ENCODE data around the gene TFAP2E.

The TFAP2E gene

DNA sequence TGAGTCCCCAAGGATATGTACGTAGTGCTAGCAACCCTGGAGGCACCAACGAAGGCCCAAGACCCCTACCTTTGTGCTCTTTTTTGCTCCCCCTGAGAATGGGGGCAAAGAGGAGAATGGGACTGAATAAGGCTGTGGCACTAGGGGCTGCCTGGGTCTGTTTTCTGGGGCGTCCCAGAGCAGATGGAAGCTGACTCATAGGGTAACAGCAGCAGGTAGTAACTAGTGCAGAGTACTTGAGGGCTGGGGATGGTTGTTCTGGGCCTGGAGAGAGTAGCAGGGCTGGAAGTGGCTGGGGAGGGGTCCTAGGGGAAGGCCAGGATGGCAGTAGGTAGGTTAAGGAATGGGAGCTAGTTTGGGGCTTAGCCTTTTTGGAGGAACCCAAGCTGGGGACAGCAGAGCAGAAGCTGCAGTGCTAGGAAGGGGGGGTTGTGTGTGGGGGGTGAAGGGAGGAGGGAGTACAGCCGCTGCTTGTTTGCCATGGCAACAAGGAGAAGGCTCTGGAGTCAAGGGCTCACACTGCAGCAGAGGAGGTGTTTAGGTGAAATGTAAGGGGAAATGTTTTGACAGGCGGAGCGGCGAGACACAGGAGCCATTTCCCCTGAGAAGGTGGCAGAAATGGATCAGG lies 13.7 kb upstream of the TFAP2E start:
- TF ChIP-seq EP300 (IDR thresholded peaks at IDR 0.05; ENCODE audit: borderline replicate concordance), result no peak
- TF ChIP-seq CREB1 (IDR thresholded peaks at IDR 0.05; ENCODE audit: low read depth), result no peak
- TF ChIP-seq CEBPB (IDR thresholded peaks at IDR 0.05), result no peak
- TF ChIP-seq TAF1 (IDR thresholded peaks at IDR 0.05; ENCODE audit: low read depth), result no peak

DNA sequence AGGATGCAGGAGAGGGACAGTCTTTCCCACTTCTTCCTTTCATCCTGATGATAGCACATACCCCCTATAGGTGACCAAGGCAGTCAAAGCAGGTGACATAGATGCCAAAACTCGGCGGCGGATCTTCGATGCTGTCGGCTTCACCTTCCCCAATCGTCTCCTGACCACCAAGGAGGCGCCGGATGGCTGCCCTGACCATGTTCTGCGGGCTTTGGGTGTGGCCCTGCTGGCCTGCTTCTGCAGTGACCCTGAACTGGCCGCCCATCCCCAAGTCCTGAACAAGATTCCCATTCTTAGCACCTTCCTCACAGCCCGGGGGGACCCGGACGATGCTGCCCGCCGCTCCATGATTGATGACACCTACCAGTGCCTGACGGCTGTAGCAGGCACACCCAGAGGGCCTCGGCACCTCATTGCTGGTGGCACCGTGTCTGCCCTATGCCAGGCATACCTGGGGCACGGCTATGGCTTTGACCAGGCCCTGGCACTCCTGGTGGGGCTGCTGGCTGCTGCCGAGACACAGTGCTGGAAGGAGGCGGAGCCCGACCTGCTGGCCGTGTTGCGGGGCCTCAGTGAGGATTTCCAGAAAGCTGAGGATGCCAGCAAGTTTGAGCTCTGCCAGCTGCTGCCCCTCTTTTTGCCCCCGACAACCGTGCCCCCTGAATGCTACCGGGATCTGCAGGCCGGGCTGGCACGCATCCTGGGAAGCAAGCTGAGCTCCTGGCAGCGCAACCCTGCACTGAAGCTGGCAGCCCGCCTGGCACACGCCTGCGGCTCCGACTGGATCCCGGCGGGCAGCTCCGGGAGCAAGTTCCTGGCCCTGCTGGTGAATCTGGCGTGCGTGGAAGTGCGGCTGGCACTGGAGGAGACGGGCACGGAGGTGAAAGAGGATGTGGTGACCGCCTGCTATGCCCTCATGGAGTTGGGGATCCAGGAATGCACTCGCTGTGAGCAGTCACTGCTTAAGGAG lies 12.6 kb upstream of the TFAP2E start:
- TF ChIP-seq TAF1 (IDR thresholded peaks at IDR 0.05; ENCODE audit: low read depth) (no peak), CEBPB (IDR thresholded peaks at IDR 0.05) (no peak), NFIC (IDR thresholded peaks at IDR 0.05) (no peak), YY1 (IDR thresholded peaks at IDR 0.05; ENCODE audit: low read depth) (no peak), ZBTB7A (IDR thresholded peaks at IDR 0.05; ENCODE audit: low read depth) (no peak)
- TF ChIP-seq, protein P1, sequence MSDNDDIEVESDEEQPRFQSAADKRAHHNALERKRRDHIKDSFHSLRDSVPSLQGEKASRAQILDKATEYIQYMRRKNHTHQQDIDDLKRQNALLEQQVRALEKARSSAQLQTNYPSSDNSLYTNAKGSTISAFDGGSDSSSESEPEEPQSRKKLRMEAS (IDR thresholded peaks at IDR 0.05), result no peak

DNA sequence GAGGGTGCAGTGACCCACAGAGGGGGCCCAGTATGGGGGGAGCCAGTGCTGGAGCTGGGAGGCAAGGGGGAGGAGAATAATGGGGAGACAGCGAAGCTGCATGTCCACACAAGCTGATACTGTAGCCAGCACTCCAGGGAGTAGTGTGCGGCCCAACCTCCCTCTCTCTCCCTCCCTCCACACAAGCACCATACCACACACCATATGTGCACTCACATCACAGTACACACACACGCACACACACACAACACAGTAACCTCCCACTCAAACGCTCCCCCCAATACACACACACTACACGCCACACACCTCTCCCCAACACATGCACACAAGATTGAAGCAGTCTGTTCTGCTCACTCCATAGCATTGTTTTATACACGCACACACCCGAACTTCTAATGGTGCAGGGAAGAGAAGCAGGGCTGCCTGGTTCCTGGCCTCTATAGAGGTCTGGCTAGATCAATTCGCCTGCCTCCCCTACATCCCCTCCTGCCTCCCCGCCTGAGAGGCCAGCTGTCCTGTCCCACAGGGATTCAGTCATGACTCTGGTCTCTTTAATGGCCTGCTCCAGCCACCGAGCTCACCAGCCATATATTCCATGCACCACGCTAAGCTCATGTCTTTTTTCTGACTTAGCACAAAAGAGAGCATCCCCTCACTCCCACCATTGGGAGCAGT lies 11.7 kb upstream of the TFAP2E start:
- TF ChIP-seq CEBPB (IDR thresholded peaks at IDR 0.05), result no peak

DNA sequence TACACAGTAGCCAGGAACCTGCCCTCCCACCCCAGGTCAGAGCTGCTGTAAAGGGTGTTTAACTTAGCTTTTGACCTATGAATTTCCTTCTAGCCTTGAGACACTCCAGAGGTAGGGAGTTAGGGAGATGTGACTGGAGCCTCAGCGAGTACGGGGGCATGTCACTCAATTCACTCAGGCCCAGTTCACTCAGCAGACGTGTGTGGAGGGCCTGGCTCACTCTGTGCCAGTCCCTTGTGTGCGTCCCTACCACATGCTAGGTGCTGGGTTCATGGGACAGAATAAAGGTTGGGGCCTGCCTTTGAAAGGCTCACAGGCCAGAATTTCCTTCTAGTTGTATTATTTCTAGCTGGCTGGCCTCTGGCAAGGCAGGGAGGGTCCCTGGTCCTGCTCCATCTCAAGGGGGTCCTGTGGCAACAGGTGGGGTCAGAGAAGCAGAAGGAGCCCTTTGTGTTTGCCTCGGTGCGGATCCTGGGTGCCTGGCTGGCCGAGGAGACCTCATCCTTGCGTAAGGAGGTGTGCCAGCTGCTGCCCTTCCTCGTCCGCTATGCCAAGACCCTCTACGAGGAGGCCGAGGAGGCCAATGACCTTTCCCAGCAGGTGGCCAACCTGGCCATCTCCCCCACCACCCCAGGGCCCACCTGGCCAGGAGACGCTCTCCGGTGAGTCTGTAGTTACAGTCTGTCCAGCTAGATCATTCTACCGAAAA lies 11.0 kb upstream of the TFAP2E start:
- TF ChIP-seq TAF1 (IDR thresholded peaks at IDR 0.05; ENCODE audit: low read depth), result no peak
- no peak for TF ChIP-seq NFIC (IDR thresholded peaks at IDR 0.05)
- no peak for TF ChIP-seq CREB1 (IDR thresholded peaks at IDR 0.05; ENCODE audit: low read depth)
- no peak for TF ChIP-seq TCF12 (IDR thresholded peaks at IDR 0.05; ENCODE audit: low read depth)
- TF ChIP-seq EP300 (IDR thresholded peaks at IDR 0.05; ENCODE audit: borderline replicate concordance), result no peak
- no peak for TF ChIP-seq TEAD4 (IDR thresholded peaks at IDR 0.05)
- TF ChIP-seq, protein P1 (IDR thresholded peaks at IDR 0.05), result no peak
- no peak for TF ChIP-seq EGR1 (IDR thresholded peaks at IDR 0.05)
- TF ChIP-seq FOXM1 (IDR thresholded peaks at IDR 0.05; ENCODE audit: borderline replicate concordance, low read depth), result no peak

DNA sequence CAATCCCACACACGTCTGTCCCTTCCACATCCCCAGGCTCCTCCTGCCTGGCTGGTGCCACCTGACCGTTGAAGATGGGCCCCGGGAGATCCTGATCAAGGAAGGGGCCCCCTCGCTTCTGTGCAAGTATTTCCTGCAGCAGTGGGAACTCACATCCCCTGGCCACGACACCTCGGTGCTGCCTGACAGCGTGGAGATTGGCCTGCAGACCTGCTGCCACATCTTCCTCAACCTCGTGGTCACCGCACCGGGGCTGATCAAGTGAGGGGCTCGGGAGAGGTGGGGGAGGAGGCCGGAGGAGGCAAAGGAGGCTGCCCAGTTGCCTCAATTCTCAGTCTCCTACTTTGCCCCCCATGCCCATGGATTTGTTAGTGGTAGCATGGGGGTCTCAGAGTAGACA lies 9.9 kb upstream of the TFAP2E start:
- no peak for TF ChIP-seq TEAD4 (IDR thresholded peaks at IDR 0.05)
- no peak for TF ChIP-seq FOXM1 (IDR thresholded peaks at IDR 0.05; ENCODE audit: borderline replicate concordance, low read depth)
- TF ChIP-seq, protein P2, sequence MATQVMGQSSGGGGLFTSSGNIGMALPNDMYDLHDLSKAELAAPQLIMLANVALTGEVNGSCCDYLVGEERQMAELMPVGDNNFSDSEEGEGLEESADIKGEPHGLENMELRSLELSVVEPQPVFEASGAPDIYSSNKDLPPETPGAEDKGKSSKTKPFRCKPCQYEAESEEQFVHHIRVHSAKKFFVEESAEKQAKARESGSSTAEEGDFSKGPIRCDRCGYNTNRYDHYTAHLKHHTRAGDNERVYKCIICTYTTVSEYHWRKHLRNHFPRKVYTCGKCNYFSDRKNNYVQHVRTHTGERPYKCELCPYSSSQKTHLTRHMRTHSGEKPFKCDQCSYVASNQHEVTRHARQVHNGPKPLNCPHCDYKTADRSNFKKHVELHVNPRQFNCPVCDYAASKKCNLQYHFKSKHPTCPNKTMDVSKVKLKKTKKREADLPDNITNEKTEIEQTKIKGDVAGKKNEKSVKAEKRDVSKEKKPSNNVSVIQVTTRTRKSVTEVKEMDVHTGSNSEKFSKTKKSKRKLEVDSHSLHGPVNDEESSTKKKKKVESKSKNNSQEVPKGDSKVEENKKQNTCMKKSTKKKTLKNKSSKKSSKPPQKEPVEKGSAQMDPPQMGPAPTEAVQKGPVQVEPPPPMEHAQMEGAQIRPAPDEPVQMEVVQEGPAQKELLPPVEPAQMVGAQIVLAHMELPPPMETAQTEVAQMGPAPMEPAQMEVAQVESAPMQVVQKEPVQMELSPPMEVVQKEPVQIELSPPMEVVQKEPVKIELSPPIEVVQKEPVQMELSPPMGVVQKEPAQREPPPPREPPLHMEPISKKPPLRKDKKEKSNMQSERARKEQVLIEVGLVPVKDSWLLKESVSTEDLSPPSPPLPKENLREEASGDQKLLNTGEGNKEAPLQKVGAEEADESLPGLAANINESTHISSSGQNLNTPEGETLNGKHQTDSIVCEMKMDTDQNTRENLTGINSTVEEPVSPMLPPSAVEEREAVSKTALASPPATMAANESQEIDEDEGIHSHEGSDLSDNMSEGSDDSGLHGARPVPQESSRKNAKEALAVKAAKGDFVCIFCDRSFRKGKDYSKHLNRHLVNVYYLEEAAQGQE (IDR thresholded peaks at IDR 0.05; ENCODE audit: low read depth), result no peak
- TF ChIP-seq TCF12 (IDR thresholded peaks at IDR 0.05; ENCODE audit: low read depth), result no peak
- TF ChIP-seq CREB1 (IDR thresholded peaks at IDR 0.05; ENCODE audit: low read depth), result no peak
- no peak for TF ChIP-seq CEBPB (IDR thresholded peaks at IDR 0.05)

DNA sequence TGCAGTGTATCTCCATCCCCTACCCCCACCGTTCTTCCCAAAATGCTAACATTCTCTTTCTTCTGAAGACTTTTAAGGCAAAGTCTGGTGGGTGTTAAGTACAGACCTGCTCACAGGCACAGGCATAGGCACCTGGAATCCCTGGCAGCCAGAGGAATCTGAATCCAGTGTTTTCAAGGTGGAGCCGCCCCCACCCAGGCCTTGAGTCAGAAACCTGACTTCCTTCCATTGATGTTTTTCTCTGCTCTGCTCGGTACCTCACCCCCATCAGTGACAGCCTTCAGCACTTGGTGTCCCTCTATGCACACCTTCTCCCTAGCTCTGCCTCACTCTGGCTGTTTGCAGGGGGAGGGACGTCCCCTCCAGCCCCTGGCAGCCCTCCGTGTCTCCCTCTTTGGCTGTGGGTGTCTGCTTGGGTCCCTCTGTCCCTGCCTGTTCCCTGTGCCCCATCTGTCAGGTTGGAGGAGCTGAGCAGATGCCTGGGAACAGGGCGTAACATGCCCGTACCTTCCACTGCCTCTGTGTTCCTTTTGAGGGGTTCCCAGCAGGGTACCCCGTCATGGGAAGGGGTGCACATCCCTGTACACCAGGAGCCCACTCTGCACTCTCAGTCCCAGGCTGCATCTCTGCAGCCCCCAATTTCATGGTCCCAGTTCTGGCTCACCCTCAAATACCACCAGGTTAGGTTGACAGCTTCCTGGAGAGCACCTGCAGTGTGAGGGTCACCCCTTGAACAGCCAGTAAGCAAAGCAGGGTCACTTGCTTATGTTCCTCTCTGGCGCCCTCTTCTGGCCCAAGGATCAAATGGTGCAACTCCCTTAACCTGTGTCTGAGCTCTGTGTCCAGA lies 8.9 kb upstream of the TFAP2E start:
- TF ChIP-seq RAD21 (IDR thresholded peaks at IDR 0.05; ENCODE audit: low read depth) (peak; percentile 73), CEBPB (IDR thresholded peaks at IDR 0.05) (no peak), NFIC (IDR thresholded peaks at IDR 0.05) (no peak)

DNA sequence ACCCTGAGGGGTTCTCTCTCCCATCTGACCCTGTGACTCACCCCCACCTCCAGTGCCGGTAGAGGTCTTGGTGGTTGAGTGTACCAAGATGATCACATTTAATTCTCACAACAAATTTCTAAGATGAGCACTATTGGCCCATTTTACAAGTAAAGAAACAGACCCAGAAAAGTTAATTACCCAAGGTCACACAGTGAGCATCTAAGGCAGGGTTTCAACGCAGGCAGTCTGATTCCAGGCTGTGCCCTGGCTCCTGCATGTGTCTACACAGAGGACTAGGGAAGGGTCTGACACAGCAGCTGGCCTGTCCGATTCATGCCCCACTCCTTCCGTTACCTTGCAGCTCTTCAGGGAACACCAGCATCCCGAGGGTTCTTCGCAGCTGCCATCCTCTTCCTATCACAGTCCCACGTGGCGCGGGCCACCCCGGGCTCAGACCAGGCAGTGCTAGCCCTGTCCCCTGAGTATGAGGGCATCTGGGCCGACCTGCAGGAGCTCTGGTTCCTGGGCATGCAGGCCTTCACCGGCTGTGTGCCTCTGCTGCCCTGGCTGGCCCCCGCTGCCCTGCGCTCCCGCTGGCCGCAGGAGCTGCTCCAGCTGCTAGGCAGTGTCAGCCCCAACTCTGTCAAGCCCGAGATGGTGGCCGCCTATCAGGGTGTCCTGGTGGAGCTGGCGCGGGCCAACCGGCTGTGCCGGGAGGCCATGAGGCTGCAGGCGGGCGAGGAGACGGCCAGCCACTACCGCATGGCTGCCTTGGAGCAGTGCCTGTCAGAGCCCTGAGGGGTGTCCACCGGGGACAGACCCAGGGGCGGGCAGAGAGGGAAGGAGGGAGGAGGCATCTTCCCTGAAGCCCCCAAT lies 8.0 kb upstream of the TFAP2E start:
- TF ChIP-seq CEBPB (IDR thresholded peaks at IDR 0.05) (no peak), CREB1 (IDR thresholded peaks at IDR 0.05; ENCODE audit: low read depth) (no peak), ZBTB7A (IDR thresholded peaks at IDR 0.05; ENCODE audit: low read depth) (no peak), FOXM1 (IDR thresholded peaks at IDR 0.05; ENCODE audit: borderline replicate concordance, low read depth) (no peak), TCF12 (IDR thresholded peaks at IDR 0.05; ENCODE audit: low read depth) (no peak), TAF1 (IDR thresholded peaks at IDR 0.05; ENCODE audit: low read depth) (no peak), EP300 (IDR thresholded peaks at IDR 0.05; ENCODE audit: borderline replicate concordance) (no peak), TEAD4 (IDR thresholded peaks at IDR 0.05) (no peak), YY1 (IDR thresholded peaks at IDR 0.05; ENCODE audit: low read depth) (no peak), EGR1 (IDR thresholded peaks at IDR 0.05) (no peak), RAD21 (IDR thresholded peaks at IDR 0.05; ENCODE audit: low read depth) (no peak), NFIC (IDR thresholded peaks at IDR 0.05) (no peak)
- TF ChIP-seq, protein P2 (IDR thresholded peaks at IDR 0.05; ENCODE audit: low read depth), result no peak
- TF ChIP-seq, protein P1 (IDR thresholded peaks at IDR 0.05), result no peak
- TF ChIP-seq, protein P3, sequence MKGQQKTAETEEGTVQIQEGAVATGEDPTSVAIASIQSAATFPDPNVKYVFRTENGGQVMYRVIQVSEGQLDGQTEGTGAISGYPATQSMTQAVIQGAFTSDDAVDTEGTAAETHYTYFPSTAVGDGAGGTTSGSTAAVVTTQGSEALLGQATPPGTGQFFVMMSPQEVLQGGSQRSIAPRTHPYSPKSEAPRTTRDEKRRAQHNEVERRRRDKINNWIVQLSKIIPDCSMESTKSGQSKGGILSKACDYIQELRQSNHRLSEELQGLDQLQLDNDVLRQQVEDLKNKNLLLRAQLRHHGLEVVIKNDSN (IDR thresholded peaks at IDR 0.05), result no peak

All from Ishikawa (cell line).